HG03378 (cell line): Measurements from ENCODE around the gene RARB.

Source experiments
- ATAC-seq: cut with Tn5 transposase; IDR thresholded peaks from one replicate; pipeline ENCODE4 v1.9.1; 2021; ENCODE audit warnings: mild to moderate bottlenecking, moderate library complexity; ENCODE audit not compliant: unreplicated experiment

Gene RARB

GRCh38 chr3:25503898-25504301, 75.8 kb downstream of the RARB start:
- ATAC-seq: no peak

DNA sequence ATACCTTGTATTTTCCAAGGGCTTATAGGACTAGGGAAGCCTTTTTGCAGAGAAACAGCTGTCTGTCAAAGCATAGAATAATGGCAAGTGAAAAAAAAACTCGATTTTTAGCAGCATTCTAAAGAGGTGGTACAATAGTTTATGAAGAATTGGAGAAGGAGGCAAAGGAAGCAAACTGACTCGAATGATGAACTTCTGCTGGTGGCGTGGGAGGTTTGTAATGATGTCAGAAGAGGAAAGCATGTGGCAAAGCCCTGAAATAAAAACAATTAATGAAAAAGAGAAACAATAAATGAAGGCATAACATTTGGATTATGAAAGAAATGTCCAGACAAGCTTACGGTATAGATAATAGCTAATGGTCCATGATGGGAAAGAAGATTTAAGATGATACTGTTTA, 77.5 kb downstream of the RARB start:
- ATAC-seq: no peak

GRCh38 chr3:25507811-25508210, 79.7 kb downstream of the RARB start:
- no peak for ATAC-seq

DNA sequence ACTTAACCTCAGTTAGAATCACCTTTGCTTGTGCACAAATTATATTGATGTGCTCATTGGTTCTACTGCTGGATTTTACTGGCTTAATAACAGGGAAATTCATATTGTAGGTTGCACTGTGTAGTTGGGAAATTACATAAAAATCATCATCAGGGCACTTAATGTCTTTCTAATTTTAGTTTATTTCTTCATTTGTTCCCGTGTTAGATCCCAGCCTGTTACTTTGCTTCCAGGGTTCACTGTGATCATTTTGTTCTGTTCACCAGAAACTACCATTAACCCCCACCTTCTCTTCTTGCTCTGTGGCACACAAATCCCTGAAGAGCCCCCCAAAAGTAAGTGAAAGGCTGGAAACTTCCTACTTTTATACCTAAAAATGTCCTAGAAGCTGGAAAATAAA, 80.4 kb downstream of the RARB start:
- ATAC-seq: no peak

DNA sequence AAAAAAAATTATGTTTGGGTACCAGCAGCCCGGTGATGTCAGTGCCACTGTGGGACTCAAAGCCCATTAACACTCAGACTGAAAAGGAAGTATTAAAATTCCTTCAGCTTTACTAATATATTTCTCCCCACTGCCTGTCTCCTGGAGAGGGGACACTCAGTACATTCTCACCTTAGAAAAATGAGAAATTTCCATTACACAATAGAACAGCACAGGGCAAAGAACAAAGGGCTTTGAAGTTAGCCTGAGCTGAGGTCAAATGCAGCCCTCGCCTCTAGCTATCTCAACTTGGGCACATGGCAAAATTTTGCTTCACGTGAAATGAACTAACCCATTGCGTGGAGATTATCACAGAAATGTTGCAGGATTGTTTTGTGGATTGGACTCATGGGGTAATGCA, 80.8 kb downstream of the RARB start:
- no peak for ATAC-seq

- ATAC-seq: no peak
Observed at GRCh38 chr3:25510797-25511196, 82.7 kb downstream of the RARB start.

DNA sequence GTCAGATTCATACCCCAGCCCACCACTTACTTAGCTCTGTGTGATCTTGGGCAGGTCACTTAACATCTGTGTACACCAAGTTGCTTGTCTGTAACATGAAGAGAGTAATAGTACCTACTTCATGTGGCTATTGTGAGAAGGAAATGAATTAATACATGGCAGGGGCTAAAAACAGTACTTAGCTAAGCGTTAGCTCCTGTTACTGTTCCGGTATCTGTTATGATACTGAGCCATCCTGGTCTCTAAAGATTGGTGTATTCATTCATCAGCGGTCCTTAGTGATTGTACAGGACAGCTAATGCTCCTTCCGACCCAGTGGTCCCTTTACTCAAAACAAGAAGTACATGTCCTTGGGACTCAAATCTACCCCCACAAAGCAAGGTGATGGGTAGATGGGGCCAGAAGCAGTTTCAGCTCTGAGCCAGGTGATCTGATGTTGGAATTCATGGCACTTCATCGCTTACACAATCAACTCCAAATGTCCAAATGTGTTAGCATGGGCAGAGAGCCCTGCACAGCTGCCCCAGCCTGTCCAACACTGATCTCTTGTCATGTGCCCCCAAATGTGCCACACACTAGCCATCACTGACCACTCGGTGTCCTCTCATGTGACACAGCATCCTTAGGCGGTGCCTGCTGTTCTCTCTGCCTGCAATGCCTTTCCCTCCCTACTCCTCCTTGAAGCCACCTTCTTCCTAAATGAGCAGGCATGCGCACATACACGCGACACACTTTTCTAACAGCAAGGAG, 84.1 kb downstream of the RARB start:
- no peak for ATAC-seq

DNA sequence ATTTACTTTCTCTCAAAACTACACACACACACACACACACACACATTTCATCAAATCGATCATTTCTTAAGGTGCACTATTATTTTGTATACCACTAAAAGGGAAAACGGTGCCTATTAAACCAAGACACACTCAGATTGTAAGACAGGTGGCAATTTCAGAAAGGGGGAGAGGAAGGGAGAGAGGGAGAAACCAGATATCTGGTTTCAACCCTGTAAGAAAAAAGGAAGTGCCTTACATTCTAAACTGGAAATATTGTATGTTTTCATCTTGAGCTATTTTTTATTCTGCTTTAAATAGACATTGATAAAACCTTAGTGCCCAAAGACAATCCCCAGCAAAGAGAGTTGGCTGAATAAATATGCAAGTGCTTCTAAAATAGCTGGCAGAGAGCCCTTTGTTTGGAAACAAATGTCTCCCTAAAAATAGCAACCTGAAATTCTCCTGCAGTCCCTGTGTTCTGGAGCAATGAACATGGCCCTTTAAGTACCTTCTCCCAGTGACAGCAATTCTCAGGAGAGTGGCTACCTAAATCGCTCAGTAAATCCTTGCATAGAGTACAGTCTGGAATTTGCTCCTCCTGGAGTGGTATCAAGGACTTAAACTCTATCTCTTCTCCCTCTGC, 85.7 kb downstream of the RARB start:
- ATAC-seq: no peak

DNA sequence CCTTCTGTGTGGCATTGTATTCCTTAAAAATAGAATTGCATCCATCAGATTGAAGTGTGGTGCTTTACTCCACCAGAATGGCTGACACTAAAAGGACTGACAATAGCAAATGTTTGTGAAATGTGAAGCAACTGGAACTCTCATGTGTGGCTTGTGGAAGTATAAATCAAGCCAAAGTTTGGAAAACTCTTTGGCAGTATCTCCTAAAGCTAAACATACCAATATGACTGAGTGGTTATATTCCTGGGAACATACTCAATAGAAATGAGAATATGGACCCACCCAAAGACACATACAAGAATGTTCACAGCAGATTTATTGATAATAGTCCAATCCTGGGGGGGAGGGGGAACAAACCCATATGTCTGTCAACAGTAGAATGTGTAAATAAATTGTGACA, 87.1 kb downstream of the RARB start:
- no peak for ATAC-seq

DNA sequence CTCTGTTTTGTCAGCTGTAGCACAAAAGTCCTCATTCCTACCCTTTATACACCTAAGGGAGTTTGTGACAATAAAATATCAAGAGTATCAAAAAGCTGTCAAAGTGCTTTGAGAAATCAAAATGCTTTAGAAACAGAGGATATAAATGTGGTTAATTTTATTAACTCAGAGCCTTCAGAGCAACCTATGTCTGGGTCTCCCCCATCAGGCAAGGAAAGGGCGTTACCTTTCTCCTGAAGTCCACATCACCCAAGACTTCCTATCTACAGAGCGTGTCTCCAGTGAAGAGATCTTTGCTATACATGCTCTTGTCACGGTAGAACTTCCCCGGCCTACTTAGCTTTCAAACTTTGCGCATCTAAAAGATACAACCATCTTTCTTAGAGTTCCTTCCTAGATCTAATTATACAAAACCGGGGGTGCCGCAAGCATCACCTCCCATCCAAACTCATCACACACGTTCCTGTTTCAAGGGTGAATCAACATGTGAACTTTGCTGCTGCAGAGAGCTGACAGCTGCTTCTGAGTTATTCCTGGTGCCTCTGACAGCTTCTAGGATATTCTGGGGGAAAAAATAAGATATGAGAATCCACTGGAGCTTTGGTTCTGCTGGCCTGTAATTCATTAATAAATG, 93.0 kb downstream of the RARB start:
- ATAC-seq: no peak

- no peak for ATAC-seq
Observed at GRCh38 chr3:25527336-25527735, 99.3 kb downstream of the RARB start.

GRCh38 chr3:25527801-25528200, 99.7 kb downstream of the RARB start:
- no peak for ATAC-seq

- ATAC-seq: no peak
Observed at GRCh38 chr3:25531971-25532370, 103.9 kb downstream of the RARB start.

- no peak for ATAC-seq
Observed at GRCh38 chr3:25532431-25533162, 104.5 kb downstream of the RARB start.

DNA sequence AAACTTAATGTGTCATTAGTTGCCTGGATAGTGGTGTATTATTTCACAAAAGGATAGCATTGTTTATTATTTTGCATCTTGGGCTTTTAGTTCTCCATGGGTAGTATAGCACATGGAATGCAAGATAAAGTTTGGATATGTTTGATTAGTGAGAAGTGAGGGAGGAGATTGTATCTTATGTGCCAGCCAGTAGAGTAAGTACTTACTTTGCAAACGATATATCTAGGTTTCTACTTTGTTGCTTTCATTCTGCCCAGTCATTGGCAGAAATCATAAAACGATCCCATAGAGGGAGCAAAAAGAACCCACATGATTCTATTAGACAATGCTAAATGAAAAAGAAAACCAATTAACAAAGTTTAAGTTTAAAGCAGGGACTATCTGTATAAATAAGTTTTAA, 105.3 kb downstream of the RARB start:
- no peak for ATAC-seq

- no peak for ATAC-seq
Observed at GRCh38 chr3:25534007-25534406, 105.9 kb downstream of the RARB start.

GRCh38 chr3:25536521-25537391, 108.7 kb downstream of the RARB start:
- no peak for ATAC-seq

DNA sequence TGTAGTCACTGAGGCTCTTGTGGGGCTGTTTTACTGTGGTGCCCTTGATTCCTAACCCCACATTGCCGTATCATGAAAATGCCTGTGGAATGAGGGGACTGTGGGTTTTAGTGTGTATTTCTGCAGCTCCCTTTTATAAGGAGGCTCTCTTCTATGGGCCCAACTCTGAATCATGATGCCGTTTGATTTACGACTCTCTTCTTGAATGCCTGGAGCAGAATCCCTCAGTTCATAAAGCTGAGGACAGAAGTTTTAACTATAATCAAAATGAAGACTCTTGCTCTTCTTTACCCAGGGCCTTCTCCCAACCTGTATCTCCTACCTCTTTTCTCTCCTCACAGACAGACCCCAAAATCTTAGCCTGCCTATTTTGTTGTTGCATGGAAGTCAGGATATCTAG, 109.5 kb downstream of the RARB start:
- ATAC-seq: no peak

- no peak for ATAC-seq
Observed at GRCh38 chr3:25540273-25540672, 112.2 kb downstream of the RARB start.

DNA sequence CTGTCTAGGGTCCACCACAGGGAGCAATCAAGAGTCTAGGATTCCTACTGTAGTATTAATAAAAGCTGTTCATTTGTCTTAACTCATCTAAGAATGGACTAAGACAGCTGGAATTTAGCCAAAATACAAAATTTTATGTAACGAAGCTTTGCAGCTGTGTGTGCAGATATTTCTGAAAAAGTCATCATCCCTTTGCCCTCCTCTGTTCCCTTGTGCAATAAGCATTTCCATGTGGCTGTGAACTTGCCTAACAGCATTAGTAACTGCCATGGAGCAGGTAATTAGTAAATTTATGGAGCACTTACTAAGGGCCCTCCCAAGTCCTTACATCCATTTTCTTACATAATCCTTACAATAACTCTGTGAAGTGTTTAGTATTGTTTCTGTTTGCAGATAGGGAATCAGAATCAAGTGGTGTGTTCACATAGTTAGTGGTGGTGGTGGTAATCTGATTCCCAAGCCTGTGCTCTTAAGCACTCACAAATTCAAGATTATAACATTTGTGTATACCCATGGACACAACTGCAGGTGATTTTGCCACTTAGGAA, 114.5 kb downstream of the RARB start:
- no peak for ATAC-seq
